IPS-20b (cell line): ENCODE results near the gene ADAMTS8.
A peak's percentile ranks its signal among the peaks of the same experiment; 100 is the strongest.

Source experiments
- H3K27ac ChIP-seq: one replicate; pipeline ENCODE4 v1.5.1; 2013; ENCODE audit warnings: low read length
- H3K27me3 ChIP-seq: 2 replicates; pipeline ENCODE4 v1.6.1; 2013; ENCODE audit warnings: mild to moderate bottlenecking, low read length, inconsistent platforms; ENCODE audit not compliant: insufficient read depth
- H3K36me3 ChIP-seq: 2 replicates; pipeline ENCODE4 v1.6.1; 2013; ENCODE audit warnings: low read depth, mild to moderate bottlenecking, inconsistent platforms, low read length, moderate library complexity; ENCODE audit not compliant: insufficient read depth
- H3K4me1 ChIP-seq: 2 replicates; pipeline ENCODE4 v1.6.1; 2013; ENCODE audit warnings: mild to moderate bottlenecking, control low read depth, inconsistent platforms, low read length, moderate library complexity; ENCODE audit not compliant: insufficient read depth
- H3K4me3 ChIP-seq: 2 replicates; pipeline ENCODE4 v1.5.1; 2013; ENCODE audit warnings: mild to moderate bottlenecking, low read length, inconsistent platforms
- H3K9ac ChIP-seq: 2 replicates; pipeline ENCODE4 v1.6.1; 2013; ENCODE audit warnings: low read depth, mild to moderate bottlenecking, inconsistent platforms, low read length, moderate library complexity
- H3K9me3 ChIP-seq: 2 replicates; pipeline ENCODE4 v1.6.1; 2013; ENCODE audit warnings: mild to moderate bottlenecking, low read depth, low read length, inconsistent platforms; ENCODE audit not compliant: insufficient read depth

ADAMTS8 gene

GRCh38 chr11:130386056-130386455 is 42.4 kb downstream of the ADAMTS8 start:
- no peak overlapping the region for H3K27ac ChIP-seq
- peaks cover 1% of the 10 kb centered on the region; the same call in 1 of the 2 replicates for H3K27me3 ChIP-seq
- H3K4me1 ChIP-seq = peaks cover 10% of the 10 kb centered on the region; the same call in 1 of the 2 replicates
- H3K4me3 ChIP-seq = no peak overlapping the region
- H3K36me3 ChIP-seq = no peaks in the 10 kb centered on the region
- no peak overlapping the region for H3K9ac ChIP-seq
- H3K9me3 ChIP-seq = no peaks in the 10 kb centered on the region

GRCh38 chr11:130383344-130384211 is 44.8 kb downstream of the ADAMTS8 start:
- Histone ChIP-seq H3K4me1 (peaks cover 10% of the 10 kb centered on the region; the same call in 1 of the 2 replicates), H3K27ac (peak overlapping the region; percentile 33), H3K9me3 (no peaks in the 10 kb centered on the region), H3K9ac (peak overlapping the region; percentile 49; the same call in 1 of the 2 replicates), H3K36me3 (no peaks in the 10 kb centered on the region), H3K27me3 (no peaks in the 10 kb centered on the region), H3K4me3 (no peak overlapping the region)

- no peak overlapping the region for H3K27ac ChIP-seq
- no peaks in the 10 kb centered on the region for H3K27me3 ChIP-seq
- H3K4me1 ChIP-seq = peaks cover 20% of the 10 kb centered on the region; the same call in 1 of the 2 replicates
These were observed 47.1 kb downstream of the ADAMTS8 start for GRCh38 chr11:130381317-130381716.

GRCh38 chr11:130380778-130381177 is 47.6 kb downstream of the ADAMTS8 start:
- Histone ChIP-seq H3K36me3 (no peaks in the 10 kb centered on the region), H3K9me3 (no peaks in the 10 kb centered on the region)

More at GRCh38 chr11:130381317-130381716, 47.1 kb downstream of the ADAMTS8 start:
- Histone ChIP-seq H3K36me3 (no peaks in the 10 kb centered on the region), H3K9ac (no peak overlapping the region), H3K9me3 (no peaks in the 10 kb centered on the region), H3K4me3 (no peak overlapping the region)

GRCh38 chr11:130379276-130379675 is 49.1 kb downstream of the ADAMTS8 start:
- Histone ChIP-seq H3K36me3 (no peaks in the 10 kb centered on the region), H3K9me3 (no peaks in the 10 kb centered on the region), H3K9ac (no peak overlapping the region; the same call in 1 of the 2 replicates), H3K27ac (peak overlapping the region; percentile 26), H3K27me3 (no peaks in the 10 kb centered on the region), H3K4me1 (peaks cover 18% of the 10 kb centered on the region; the same call in 1 of the 2 replicates), H3K4me3 (no peak overlapping the region)

More at GRCh38 chr11:130380778-130381177, 47.6 kb downstream of the ADAMTS8 start:
- no peak overlapping the region for H3K4me3 ChIP-seq
- no peak overlapping the region for H3K27ac ChIP-seq
- H3K4me1 ChIP-seq = peaks cover 20% of the 10 kb centered on the region; the same call in 1 of the 2 replicates
- H3K27me3 ChIP-seq = no peaks in the 10 kb centered on the region
- H3K9ac ChIP-seq = no peak overlapping the region

GRCh38 chr11:130370845-130371590 is 57.4 kb downstream of the ADAMTS8 start:
- no peak overlapping the region for H3K4me3 ChIP-seq
- H3K4me1 ChIP-seq = peaks cover 8% of the 10 kb centered on the region; the same call in 1 of the 2 replicates
- H3K36me3 ChIP-seq = no peaks in the 10 kb centered on the region
- H3K9ac ChIP-seq = no peak overlapping the region
- H3K27me3 ChIP-seq = no peaks in the 10 kb centered on the region
- H3K9me3 ChIP-seq = no peaks in the 10 kb centered on the region
- H3K27ac ChIP-seq = no peak overlapping the region

DNA sequence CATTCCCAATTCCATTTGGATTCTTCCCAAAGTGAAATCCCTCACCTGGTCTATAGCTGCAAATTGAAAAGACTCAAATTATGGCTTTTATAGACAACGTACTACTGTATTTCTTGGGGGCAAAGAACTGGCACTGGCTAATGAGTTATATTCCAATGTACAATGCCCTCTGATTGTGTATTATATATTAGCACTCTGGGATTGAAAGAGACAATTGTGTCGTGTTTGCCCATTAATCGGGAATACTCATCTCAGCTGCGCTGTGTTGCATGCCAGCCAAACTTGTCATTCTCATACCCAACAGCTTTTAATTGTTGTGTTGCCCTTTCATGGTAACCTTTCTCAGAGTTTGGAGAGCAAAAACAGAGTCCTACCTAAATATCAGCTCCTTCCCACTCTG is 58.7 kb downstream of the ADAMTS8 start:
- H3K9me3 ChIP-seq = no peaks in the 10 kb centered on the region

GRCh38 chr11:130369141-130369691 is 59.2 kb downstream of the ADAMTS8 start:
- Histone ChIP-seq H3K36me3 (no peaks in the 10 kb centered on the region), H3K4me1 (peaks cover 8% of the 10 kb centered on the region; the same call in 1 of the 2 replicates), H3K9me3 (no peaks in the 10 kb centered on the region), H3K27ac (no peak overlapping the region), H3K27me3 (no peaks in the 10 kb centered on the region), H3K9ac (no peak overlapping the region), H3K4me3 (no peak overlapping the region)

More for the DNA sequence above, 58.7 kb downstream of the ADAMTS8 start:
- no peak overlapping the region for H3K27ac ChIP-seq
- H3K4me3 ChIP-seq = no peak overlapping the region
- no peaks in the 10 kb centered on the region for H3K36me3 ChIP-seq
- H3K9ac ChIP-seq = no peak overlapping the region
- peaks cover 8% of the 10 kb centered on the region; the same call in 1 of the 2 replicates for H3K4me1 ChIP-seq
- H3K27me3 ChIP-seq = no peaks in the 10 kb centered on the region

DNA sequence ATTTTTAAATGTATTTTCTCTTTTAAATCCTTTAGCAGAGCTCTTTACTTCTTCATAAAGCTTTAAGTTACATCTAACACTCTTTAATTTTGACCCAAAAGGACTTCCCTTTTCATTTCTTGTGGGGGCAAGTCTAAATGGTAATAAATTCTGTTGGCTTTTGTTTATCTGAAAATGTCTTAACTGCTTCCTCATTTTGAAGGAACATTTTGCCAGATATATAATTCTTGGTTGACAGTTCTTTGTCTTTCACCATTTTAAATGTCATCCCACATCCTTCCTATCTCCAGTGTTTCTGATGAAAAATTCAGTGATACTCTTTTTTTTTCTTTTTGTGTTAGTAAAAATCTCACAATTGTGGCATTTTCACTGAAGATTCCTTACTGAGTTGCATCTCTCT is 69.0 kb downstream of the ADAMTS8 start:
- no peaks in the 10 kb centered on the region for H3K4me1 ChIP-seq
- no peak overlapping the region for H3K27ac ChIP-seq
- H3K9ac ChIP-seq = no peak overlapping the region
- no peak overlapping the region for H3K4me3 ChIP-seq
- peaks cover 26% of the 10 kb centered on the region; the same call in 1 of the 2 replicates for H3K9me3 ChIP-seq
- H3K36me3 ChIP-seq = no peaks in the 10 kb centered on the region
- H3K27me3 ChIP-seq = no peaks in the 10 kb centered on the region

GRCh38 chr11:130358398-130358797 is 70.0 kb downstream of the ADAMTS8 start:
- H3K27ac ChIP-seq = no peak overlapping the region
- no peaks in the 10 kb centered on the region for H3K4me1 ChIP-seq
- H3K4me3 ChIP-seq = no peak overlapping the region
- H3K9me3 ChIP-seq = peaks cover 35% of the 10 kb centered on the region; the same call in 1 of the 2 replicates
- no peaks in the 10 kb centered on the region for H3K27me3 ChIP-seq
- no peaks in the 10 kb centered on the region for H3K36me3 ChIP-seq
- no peak overlapping the region for H3K9ac ChIP-seq
